ENCODE measurements around the gene PARP9.

The PARP9 gene

GRCh38 chr3:122530164-122530563 is 33.9 kb downstream of the PARP9 start:
- Histone ChIP-seq H3K36me3 (ENCODE audit: insufficient read depth, low read length) (no peaks in the 10 kb centered on the region), H2AFZ (ENCODE audit: low read length) (no peak overlapping the region), H3K79me2 (ENCODE audit: insufficient read depth, low read length) (no peaks in the 10 kb centered on the region), H3K9me2 (replicated peaks; ENCODE audit: low read depth, low read length) (no peaks in the 10 kb centered on the region), H3K4me2 (ENCODE audit: low read depth, low read length, poor library complexity, severe bottlenecking) (no peak overlapping the region), H3K27me3 (ENCODE audit: insufficient read depth, low read length, poor library complexity, severe bottlenecking) (no peaks in the 10 kb centered on the region), H3F3A (ENCODE audit: low read depth) (0 out of 2 replicates have a peak, but pooled peaks cover 2% of the 10 kb centered on the region), H3K9ac (ENCODE audit: low read depth, low read length, poor library complexity, severe bottlenecking) (no peak overlapping the region), H3K9me3 (ENCODE audit: insufficient read depth, low read depth, low read length) (no peaks in the 10 kb centered on the region), H4K20me1 (ENCODE audit: insufficient read depth, low read length, poor library complexity, severe bottlenecking) (peaks cover 2% of the 10 kb centered on the region), H3K4me1 (ENCODE audit: insufficient read depth, low read length, poor library complexity, severe bottlenecking) (peaks cover 12% of the 10 kb centered on the region), H3K4me3 (ENCODE audit: low read length, poor library complexity, severe bottlenecking) (no peak overlapping the region)
- TF ChIP-seq CTCF (conservative IDR thresholded peaks at IDR 0.05; ENCODE audit: low read length), result no peak
- no peak for TF ChIP-seq EZH2phosphoT487 (IDR thresholded peaks at IDR 0.05; ENCODE audit: borderline replicate concordance)

GRCh38 chr3:122523317-122523716 is 40.8 kb downstream of the PARP9 start:
- no peaks in the 10 kb centered on the region for H3K9me2 ChIP-seq (replicated peaks; ENCODE audit: low read depth, low read length)
- H3K4me1 ChIP-seq (ENCODE audit: insufficient read depth, low read length, poor library complexity, severe bottlenecking), result no peaks in the 10 kb centered on the region
- no peaks in the 10 kb centered on the region for H3F3A ChIP-seq (ENCODE audit: low read depth)
- H3K36me3 ChIP-seq (ENCODE audit: insufficient read depth, low read length), result no peaks in the 10 kb centered on the region
- no peaks in the 10 kb centered on the region for H3K9me3 ChIP-seq (ENCODE audit: insufficient read depth, low read depth, low read length)
- TF ChIP-seq CTCF (conservative IDR thresholded peaks at IDR 0.05; ENCODE audit: low read length) (no peak), EZH2phosphoT487 (IDR thresholded peaks at IDR 0.05; ENCODE audit: borderline replicate concordance) (no peak)
- no peaks in the 10 kb centered on the region for H4K20me1 ChIP-seq (ENCODE audit: insufficient read depth, low read length, poor library complexity, severe bottlenecking)
- no peak overlapping the region for H3K4me2 ChIP-seq (ENCODE audit: low read depth, low read length, poor library complexity, severe bottlenecking)
- H2AFZ ChIP-seq (ENCODE audit: low read length), result no peak overlapping the region
- H3K9ac ChIP-seq (ENCODE audit: low read depth, low read length, poor library complexity, severe bottlenecking), result no peak overlapping the region
- H3K27me3 ChIP-seq (ENCODE audit: insufficient read depth, low read length, poor library complexity, severe bottlenecking), result no peaks in the 10 kb centered on the region
- no peaks in the 10 kb centered on the region for H3K79me2 ChIP-seq (ENCODE audit: insufficient read depth, low read length)
- no peak overlapping the region for H3K4me3 ChIP-seq (ENCODE audit: low read length, poor library complexity, severe bottlenecking)

- Histone ChIP-seq H3K9ac (ENCODE audit: low read depth, low read length, poor library complexity, severe bottlenecking) (no peak overlapping the region), H3F3A (ENCODE audit: low read depth) (no peaks in the 10 kb centered on the region), H3K9me3 (ENCODE audit: insufficient read depth, low read depth, low read length) (no peaks in the 10 kb centered on the region), H3K4me2 (ENCODE audit: low read depth, low read length, poor library complexity, severe bottlenecking) (no peak overlapping the region), H3K9me2 (replicated peaks; ENCODE audit: low read depth, low read length) (no peaks in the 10 kb centered on the region), H3K79me2 (ENCODE audit: insufficient read depth, low read length) (no peaks in the 10 kb centered on the region), H3K36me3 (ENCODE audit: insufficient read depth, low read length) (no peaks in the 10 kb centered on the region), H4K20me1 (ENCODE audit: insufficient read depth, low read length, poor library complexity, severe bottlenecking) (no peaks in the 10 kb centered on the region), H2AFZ (ENCODE audit: low read length) (no peak overlapping the region), H3K4me1 (ENCODE audit: insufficient read depth, low read length, poor library complexity, severe bottlenecking) (no peaks in the 10 kb centered on the region), H3K4me3 (ENCODE audit: low read length, poor library complexity, severe bottlenecking) (no peak overlapping the region), H3K27me3 (ENCODE audit: insufficient read depth, low read length, poor library complexity, severe bottlenecking) (no peaks in the 10 kb centered on the region)
- no peak for TF ChIP-seq EZH2phosphoT487 (IDR thresholded peaks at IDR 0.05; ENCODE audit: borderline replicate concordance)
These were observed 43.2 kb downstream of the PARP9 start for GRCh38 chr3:122520861-122521260.

GRCh38 chr3:122519693-122520092 is 44.4 kb downstream of the PARP9 start:
- Histone ChIP-seq H3K4me2 (ENCODE audit: low read depth, low read length, poor library complexity, severe bottlenecking) (no peak overlapping the region), H3K79me2 (ENCODE audit: insufficient read depth, low read length) (no peaks in the 10 kb centered on the region), H4K20me1 (ENCODE audit: insufficient read depth, low read length, poor library complexity, severe bottlenecking) (no peaks in the 10 kb centered on the region), H3K9me2 (replicated peaks; ENCODE audit: low read depth, low read length) (no peaks in the 10 kb centered on the region), H3K9ac (ENCODE audit: low read depth, low read length, poor library complexity, severe bottlenecking) (no peak overlapping the region), H3K4me1 (ENCODE audit: insufficient read depth, low read length, poor library complexity, severe bottlenecking) (no peaks in the 10 kb centered on the region), H3F3A (ENCODE audit: low read depth) (no peaks in the 10 kb centered on the region), H2AFZ (ENCODE audit: low read length) (no peak overlapping the region), H3K36me3 (ENCODE audit: insufficient read depth, low read length) (no peaks in the 10 kb centered on the region), H3K4me3 (ENCODE audit: low read length, poor library complexity, severe bottlenecking) (no peak overlapping the region), H3K27me3 (ENCODE audit: insufficient read depth, low read length, poor library complexity, severe bottlenecking) (no peaks in the 10 kb centered on the region), H3K9me3 (ENCODE audit: insufficient read depth, low read depth, low read length) (no peaks in the 10 kb centered on the region)
- TF ChIP-seq EZH2phosphoT487 (IDR thresholded peaks at IDR 0.05; ENCODE audit: borderline replicate concordance), result no peak
- TF ChIP-seq CTCF (conservative IDR thresholded peaks at IDR 0.05; ENCODE audit: low read length), result no peak

Data from Loucy (cell line).